Daoy (cell line): ENCODE data around the gene HIC1. TPM values are rescaled to one million over a fixed set of nuclear protein-coding genes. Genes with fewer than 3 reads are reported as not detected.

Experiments
- DNase-seq: peaks from one replicate; pipeline ENCODE4 v3.0.0-alpha.2; 2015; ENCODE audit warnings: low read depth
- total RNA-seq: library from RNA; depleted of rRNA; stranded (reverse); fragments of >200 nt; shearing (Covaris generic); gene quantifications from 2 replicates; pipeline ENCODE4 v1.2.3, GENCODE V29; 2014

HIC1 gene
- total RNA-seq, 1 experiment from 2014 or later: 10.4 TPM

DNA sequence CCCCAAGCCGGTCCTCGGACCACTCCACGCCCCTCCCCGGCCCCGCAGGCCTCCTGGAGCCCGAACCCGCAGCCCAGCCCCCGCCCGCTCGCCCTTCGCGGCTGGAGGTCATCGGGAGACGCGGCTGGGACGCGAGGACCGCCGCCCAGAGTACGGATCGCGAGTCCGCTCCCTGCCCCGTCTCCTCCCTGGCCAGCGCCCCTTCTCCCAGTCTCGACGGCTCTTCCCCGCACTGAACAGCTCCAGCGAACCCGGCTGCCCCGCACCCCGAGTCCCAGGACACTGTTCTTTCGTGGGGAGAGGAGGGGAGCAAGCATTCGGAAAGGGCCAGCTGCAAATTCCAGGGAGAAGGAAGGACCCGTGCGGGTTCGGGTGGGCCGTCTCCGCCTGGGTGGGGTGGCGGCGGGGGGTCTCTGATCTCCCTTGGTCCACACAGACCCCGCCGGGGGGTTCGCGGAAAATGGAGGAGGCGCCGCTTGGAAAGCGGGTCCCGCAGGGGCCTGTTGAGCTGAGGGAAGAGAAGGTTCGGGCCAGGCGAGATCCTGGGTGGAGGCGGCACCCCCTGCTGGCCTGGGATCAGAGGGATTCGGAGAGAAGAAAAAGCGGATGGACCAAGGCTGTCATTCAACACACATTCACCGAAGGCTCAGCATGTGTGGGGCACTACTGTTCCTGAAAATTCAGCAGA is 29.1 kb upstream of the HIC1 start:
- DNase-seq: peak; percentile 81

DNA sequence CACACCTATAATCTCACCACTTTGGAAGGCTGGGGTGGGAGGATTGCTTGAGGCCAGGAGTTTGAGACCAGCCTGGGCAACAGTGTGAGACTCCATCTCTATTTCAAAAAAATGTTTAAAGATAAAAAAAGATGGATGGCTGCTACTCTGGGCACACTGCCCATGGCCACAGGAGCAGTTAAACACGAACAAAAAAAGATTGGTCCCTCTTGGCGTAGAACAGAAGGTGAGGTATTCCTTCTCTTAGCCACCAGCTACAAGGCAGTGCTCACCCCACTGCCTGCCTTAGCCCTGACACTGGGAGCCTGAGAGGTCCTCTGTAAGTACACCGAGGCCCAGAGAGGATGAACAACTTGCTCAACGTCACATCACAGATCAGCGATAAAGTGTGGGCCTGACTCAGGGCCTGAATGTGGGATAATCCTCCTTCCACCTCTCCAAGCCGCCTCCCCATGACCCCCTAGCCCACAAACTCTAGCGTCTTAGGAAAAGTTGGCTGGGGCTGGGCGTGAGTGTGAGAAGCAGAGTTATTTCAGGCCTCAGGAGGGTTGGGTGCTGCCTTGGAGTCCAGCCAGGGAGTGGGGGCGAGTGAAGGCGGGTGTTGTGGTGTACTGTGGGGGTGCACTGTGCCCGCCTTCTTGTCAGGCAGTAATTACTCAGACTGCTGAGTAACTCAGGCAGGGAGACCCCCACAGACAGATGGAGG is 27.2 kb upstream of the HIC1 start:
- no peak for DNase-seq

DNA sequence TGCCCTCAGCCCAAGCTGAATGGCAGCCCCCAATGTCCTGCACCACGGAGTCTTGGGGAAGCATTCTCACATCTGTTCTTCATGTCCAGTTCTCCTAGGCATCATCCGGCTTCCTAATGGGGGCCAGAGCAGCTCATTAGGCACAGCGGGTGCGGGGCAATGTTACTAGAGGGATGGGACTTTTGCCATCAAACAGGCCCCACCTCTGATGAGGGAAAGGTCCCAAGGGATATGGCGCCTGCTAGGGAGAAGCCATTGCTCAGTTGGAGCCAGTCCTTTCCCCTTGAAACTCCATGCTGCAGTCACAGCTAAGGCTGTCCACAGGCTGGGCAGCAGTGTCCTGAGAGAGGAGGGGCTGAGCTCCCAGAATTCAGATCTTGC is 26.7 kb upstream of the HIC1 start:
- DNase-seq: no peak

DNA sequence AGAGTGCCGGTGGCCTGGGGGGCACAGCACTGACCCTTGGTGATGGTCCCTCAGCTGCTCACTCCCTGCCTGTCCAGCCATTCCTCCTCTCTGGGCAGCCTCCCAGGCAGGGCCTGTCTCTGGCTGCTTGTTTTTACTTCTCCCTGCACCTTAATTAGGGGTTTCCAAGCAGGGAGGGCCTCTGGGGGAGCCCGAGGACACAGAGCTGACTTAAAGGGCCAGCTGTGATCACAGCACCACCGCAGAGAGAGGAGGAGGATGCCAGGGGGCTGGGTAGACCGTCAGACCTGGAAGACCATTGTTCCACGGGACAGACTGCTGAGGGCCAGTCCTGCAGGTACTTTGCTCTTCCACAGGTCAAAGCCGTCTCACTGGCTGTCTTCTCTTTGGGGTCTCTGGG is 26.2 kb upstream of the HIC1 start:
- no peak for DNase-seq

DNA sequence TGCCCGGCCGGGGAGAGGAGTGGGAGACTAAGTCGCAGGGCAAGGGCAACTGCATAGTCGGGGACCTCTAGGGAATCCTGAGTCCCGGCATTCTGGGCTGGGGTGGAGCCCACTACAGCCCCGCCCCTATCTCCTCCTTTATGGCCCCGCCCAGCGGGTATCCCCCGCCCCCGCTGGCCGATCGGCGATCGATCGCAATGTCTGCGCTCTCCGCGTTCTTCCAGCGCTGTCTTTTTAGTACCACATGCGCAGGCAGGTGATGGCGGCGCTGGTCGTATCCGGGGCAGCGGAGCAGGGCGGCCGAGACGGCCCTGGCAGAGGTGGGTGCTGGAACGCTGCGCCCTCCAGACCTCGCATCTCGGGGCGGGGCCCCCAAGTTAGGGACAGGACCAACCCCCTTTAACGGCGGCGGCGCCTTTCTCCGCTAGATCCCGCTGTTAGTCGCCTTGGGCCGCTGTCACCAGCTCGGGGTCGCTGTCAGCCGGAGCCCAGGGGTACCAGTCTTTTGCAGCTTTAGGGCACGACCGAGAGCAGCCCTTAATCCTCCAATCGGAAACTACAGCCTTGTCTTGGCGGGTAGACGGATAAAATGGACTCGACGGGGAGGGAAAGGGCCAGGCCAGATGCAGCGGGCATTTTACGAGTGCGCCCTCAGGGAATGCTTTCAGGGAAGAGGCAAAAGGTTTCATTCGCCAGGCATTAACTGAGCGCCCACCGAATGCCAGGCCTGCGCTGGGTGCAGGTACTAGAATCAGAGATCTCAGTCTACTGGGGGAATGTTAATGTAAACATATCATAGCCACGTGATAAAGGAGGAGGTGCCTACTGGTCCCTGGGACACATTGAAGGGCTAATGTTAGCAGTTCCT is 24.8 kb upstream of the HIC1 start, which contains the start of gene DPH1:
TSS of gene DPH1 (plus strand) at position 243 of the 868 bp plus-strand sequence. CDS start at position 260, 17 bp downstream.
- peak; percentile 92 for DNase-seq

DNA sequence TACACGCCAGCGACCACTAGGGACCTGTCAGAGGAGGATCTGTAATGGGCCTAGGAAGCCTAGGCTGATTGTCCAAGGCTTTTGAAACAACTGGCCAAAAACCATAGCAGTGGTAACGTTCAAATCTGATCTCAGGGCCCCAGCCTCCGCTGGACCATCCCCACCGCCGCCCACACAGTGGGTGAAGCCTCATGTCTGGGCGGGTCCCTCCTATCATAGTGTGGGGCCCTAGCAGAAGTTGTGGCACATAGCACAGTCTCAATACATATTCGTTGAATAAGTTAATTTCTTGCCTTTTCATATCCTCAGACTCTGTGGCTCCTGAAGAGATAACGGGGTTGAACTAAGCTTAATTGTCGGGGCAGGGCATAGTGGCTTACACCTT is 24.1 kb upstream of the HIC1 start:
- no peak for DNase-seq

DNA sequence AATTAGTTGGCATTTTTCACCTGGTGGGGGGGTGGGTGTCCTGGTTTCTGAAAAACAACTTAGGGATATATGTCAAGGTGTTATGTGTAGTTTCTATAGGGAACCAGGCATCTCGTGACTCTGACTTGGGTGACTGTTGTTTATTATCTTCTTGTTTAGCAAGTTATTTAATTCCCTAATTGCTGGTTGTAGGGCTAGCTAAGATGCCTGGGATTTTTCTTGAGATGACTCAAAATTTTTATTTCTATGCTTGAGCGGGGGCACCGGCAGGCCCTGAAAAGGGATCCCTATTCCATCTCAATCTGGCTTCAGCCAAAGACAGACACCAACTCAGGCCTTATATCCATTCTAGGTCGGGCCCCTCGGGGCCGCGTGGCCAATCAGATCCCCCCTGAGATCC is 21.8 kb upstream of the HIC1 start:
- DNase-seq: no peak

DNA sequence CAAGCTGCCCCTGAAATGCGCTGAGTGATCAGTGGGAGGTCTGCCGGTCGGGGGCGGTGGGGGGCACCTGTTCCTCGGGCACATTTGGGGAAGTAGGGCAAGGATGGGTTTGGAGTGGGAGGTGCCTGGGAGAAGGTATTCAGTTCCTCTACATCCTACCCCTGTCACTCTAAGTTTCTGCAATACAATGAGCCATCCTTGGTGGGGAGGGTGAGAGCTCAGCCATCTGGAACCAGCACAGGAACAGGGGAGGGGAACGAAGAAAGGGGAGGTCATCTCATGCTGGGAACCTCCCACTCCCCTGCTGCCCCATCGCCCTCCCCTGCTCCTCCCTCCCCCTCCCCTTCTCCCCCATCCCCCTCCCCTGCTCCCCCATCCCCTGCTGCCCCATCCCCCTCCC is 20.7 kb upstream of the HIC1 start:
- no peak for DNase-seq

DNA sequence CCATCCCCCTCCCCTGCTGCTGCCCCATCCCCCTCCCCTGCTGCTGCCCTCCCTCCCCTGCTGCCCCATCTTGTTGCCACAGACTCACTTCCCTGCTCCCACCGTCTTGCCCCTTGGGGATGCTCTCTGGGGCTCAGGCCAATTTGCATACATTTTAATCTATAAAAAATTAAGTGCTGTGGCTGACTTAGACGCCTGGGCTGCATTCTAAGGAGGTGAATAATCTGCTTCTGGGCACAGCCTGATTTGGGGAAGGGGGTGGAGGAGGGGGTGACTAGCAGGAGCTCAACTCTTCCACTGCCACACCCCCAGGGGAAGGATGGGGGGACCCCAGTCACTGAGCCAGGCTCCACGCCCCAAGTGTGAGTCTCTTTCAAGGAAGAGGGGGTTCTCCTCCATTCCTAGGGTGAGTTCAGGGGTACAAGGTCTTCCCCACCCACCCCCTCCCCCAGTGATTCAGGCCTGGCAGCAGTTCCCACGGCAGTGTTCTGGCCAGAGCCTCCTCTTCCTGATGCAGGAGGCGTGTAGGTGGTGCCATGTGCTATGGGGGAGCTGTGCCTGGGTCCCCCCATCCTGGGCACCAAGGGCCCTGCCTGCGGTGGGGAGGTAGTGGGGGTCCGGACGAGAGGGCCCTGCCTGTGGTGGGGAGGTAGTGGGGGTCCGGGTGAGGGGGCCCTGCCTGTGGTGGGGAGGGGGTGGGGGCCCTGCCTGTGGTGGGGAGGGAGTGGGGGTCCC is 19.9 kb upstream of the HIC1 start:
- no peak for DNase-seq

DNA sequence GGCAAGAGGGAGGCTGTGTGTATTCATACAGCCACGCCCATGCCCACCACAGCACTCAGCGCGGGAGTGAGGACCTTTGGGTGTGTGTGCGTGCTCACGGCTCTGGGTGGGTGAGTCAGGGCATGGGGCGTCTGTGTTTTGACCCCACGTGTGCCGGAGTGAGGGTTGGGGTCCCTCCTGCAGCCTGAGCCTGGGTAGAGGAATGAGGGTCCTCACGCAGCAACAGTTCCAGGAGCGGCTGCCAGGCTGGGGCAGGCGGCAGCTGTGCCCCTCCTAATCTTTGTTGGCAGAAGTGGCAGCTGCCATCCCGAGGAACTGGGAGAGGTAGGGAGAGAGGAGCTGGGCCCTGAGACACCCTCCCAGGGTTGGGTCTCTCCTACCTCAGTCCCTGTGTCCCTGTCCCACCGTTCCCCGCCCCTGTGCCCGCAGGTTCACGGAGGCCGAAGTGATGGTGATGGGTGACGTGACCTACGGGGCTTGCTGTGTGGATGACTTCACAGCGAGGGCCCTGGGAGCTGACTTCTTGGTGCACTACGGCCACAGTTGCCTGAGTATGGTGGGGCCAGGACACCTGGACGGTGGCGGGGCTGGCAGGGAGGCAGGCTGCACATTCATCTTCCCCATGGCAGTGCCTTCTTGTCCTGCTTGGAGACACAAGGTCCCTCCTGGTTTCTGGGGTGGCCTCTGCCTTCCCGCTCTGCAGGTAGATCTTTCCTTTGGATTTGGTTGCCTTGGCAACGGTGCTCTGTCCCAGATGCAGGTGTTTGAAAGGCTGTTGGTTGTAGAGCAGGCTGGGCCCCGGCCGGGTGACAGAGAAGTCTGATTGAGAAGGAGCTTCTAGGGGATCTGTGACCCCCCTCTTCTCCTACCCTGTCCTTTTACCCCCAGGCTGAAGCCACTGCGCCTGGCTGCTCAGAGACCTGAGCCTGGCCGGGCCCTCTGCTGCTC is 19.1 kb upstream of the HIC1 start:
- DNase-seq: no peak

DNA sequence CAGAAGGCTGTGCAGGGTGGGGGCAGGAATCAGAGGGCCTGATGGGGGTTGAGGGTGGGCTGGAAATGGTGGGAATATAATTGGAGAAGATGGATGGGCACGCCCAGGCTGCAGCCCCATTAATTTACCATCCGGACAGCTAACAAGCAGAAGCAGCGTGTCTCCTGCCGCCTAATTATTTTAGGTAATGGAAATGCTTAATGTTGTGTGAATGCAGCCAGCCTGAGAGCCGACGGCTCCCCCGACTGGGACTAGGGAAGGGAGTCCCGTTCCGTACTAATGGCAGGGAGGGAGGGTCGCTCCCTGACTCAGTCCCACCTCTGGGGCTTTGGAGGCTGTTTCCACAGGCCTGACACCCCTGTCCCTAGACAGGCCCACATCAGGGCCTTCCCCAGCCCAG is 17.7 kb upstream of the HIC1 start:
- no peak for DNase-seq

DNA sequence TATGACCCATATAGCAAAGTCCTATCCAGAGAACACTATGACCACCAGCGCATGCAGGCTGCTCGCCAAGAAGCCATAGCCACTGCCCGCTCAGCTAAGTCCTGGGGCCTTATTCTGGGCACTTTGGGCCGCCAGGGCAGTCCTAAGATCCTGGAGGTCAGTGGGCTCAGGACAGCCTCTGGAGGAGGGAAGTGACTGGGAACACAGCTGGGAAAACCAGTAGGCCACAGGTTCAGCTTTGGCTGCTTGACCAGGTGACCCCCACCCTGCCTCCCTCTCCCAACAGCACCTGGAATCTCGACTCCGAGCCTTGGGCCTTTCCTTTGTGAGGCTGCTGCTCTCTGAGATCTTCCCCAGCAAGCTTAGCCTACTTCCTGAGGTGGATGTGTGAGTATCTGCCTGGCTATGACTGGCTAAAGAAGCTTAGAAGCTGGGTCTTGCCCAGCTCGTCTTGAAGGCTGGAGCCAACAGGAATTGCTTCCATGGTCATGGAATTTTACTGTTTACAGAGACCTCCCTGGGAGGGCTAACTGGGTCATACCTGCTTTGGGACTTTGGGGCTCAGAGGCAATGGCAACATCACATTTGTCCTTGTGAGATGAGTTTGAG is 14.6 kb upstream of the HIC1 start:
- DNase-seq: no peak

DNA sequence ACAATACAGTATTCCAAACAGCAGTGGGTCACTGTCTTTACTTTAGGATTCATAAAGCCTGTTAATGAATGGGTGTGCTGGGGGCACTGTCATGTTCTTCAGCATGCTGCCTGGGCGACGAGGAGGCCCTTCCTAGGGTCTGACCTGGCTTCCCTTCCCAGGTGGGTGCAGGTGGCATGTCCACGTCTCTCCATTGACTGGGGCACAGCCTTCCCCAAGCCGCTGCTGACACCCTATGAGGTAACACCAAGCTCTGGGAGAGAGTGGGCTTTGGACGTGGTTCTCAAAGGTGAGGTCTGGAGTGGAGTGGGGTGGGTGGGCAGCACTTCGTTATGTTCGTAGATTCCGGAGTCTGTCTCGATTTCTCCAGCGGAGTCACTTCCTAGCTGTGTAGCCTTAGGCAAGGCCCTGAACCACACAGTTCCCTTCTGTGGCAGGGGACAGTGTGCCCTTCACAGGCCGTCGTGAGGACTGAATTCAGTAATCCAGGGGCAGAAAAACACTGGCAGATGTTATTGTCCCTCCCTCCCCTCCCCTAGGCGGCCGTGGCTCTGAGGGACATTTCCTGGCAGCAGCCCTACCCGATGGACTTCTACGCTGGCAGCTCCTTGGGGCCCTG is 13.9 kb upstream of the HIC1 start:
- DNase-seq: no peak

DNA sequence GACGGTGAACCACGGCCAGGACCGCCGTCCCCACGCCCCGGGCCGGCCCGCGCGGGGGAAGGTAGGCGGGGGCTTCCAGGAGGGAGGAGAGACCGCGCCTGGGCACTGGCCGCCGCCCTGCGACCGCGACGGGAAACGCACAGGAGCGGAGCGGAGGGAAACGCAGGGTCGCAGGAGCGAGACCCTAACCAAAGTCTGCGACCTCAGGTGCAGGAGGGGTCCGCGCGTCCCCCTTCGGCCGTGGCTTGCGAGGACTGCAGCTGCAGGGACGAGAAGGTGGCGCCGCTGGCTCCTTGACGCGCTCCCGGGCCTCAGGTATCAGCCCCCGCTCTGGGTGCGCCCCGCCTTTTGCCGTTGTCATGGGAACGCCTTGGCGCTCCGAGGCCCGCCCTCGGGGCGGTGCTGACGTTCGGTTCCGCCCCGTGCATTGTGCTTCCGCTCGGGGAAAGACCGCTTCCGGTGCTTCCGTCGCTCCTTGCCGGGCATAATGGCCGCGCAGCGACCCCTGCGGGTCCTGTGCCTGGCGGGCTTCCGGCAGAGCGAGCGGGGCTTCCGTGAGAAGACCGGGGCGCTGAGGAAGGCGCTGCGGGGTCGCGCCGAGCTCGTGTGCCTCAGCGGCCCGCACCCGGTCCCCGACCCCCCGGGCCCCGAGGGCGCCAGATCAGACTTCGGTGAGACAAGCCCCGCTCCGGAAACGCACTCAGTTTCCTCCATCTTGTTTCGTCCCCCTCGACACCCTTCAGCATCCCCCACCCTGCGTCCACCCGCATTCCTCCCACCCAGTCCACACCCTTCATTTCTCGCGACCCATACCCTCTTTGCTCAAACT is 13.1 kb upstream of the HIC1 start, which contains the start of gene OVCA2:
TSS of gene OVCA2 (plus strand) at position 462 of the 829 bp plus-strand sequence. CDS start at position 488, 26 bp downstream.
- DNase-seq: peak; percentile 98

DNA sequence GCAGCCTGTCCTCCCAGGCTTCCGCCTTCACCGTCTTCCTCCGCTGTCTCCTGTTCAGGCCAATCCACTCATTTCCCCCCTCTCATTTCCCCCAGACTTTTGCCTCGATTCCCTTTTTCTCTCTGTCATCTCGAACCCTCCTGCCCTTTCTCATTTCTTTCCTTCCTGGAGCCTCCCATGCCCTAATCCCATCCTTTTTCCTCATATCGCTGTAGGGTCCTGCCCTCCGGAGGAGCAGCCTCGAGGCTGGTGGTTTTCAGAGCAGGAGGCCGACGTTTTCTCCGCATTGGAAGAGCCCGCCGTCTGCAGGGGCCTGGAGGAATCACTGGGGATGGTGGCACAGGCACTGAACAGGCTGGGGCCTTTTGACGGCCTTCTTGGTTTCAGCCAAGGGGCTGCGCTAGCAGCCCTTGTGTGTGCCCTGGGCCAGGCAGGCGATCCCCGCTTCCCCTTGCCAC is 12.5 kb upstream of the HIC1 start:
- DNase-seq: peak; percentile 59

DNA sequence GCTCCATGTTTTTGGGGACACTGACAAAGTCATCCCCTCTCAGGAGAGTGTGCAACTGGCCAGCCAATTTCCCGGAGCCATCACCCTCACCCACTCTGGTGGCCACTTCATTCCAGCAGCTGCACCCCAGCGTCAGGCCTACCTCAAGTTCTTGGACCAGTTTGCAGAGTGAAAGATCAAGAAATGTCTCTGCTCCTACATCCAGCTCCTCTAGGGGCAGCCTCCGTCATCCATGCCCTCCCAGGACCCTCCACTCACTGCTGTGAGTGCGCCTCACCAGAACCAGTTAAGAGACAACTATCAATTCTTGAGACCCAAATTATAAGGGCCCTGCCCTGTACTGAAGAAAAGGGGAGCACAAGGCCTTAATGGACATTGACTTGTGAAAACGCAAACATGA is 12.0 kb upstream of the HIC1 start:
- DNase-seq: no peak

DNA sequence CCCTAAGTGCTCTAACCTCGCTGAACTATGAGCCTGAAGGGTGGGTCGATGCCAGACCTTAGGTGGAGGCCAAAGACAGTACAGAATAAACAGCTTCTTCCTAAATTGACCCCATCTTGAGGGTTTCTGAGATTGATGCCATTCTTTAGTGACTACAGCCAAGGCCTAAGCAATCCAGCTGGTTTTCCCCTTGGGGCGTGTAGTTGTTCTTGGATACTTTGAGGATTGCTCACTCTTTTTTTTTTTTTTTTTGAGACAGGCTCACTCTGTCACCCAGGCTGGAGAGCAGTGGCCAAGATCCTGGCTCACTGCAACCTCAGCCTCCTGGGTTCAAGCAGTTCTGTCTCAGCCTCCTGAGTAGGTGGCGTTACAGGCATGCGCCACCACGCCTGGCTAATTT is 11.1 kb upstream of the HIC1 start:
- DNase-seq: peak; percentile 64

DNA sequence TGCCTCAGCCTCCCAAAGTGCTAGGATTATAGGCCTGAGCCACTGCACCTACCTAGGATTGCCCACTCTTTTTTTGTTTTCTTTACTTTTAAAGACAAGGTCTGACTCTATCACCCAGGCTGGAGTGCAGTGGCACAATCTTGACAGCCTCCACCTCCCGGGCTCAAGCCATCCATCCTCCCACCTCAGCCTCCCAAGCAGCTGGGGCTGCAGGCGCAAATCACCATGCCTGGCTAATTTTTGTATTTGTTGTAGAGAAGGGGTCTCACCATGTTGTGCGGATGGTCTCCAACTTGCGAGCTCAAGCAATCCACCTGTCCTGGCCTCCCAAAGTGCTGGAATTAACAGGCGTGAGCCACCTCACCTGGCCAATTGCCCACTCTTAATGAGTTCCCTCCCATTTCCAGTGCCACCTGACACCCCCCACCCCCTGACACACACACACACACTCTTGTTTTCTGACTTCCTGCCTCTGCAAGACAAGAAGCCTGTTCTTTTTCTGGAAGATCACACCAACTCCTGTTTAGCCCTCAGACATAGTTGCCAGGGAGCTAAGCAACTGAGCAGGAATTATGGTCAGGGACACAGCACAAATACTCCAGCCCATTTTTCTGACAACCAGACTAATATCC is 10.5 kb upstream of the HIC1 start:
- DNase-seq: no peak
